Effector memory CD8-positive, alpha-beta T cell (primary cell): ENCODE measurements around the gene EVI2B.
"Not testable (repeated sequence)": the region's sequence is repeated elsewhere in the genome, so short reads cannot be mapped to it uniquely, and the experiment has no call there.

Source experiments
- ATAC-seq: fragments of 150-1000 bp; cut with Tn5 transposase; replicated peaks from 2 replicates; pipeline ENCODE4 v1.10.0; 2021; ENCODE audit warnings: mild to moderate bottlenecking, moderate library complexity
- DNase-seq, 3 experiments: peaks; one replicate each; pipeline ENCODE4 v3.0.0; 2021
- H3K27ac Mint-ChIP-seq, 2 donors: one replicate each; pipeline ENCODE4 v1.8.0; 2022; ENCODE audit warnings: mild to moderate bottlenecking in 2 of 2, mixed read lengths in 2 of 2, moderate library complexity in 2 of 2
- H3K27me3 Mint-ChIP-seq, 2 donors: one replicate each; pipeline ENCODE4 v1.8.0; 2022; ENCODE audit warnings: mixed read lengths in 2 of 2
- H3K36me3 Mint-ChIP-seq: one replicate; pipeline ENCODE4 v1.8.0; 2022; ENCODE audit warnings: mild to moderate bottlenecking, moderate library complexity, mixed read lengths; ENCODE audit not compliant: insufficient read depth
- H3K4me1 Mint-ChIP-seq, 2 donors: one replicate each; pipeline ENCODE4 v1.8.0; 2022; ENCODE audit warnings: low read depth in 2 of 2, mixed read lengths in 2 of 2
- H3K4me3 Mint-ChIP-seq, 2 donors: one replicate each; pipeline ENCODE4 v1.8.0; 2022; ENCODE audit warnings: mild to moderate bottlenecking in 2 of 2, mixed read lengths in 2 of 2, moderate library complexity in 2 of 2
- H3K9me3 Mint-ChIP-seq, 2 donors: one replicate each; pipeline ENCODE4 v1.8.0; 2022; ENCODE audit warnings: mixed read lengths in 2 of 2

EVI2B gene

DNA sequence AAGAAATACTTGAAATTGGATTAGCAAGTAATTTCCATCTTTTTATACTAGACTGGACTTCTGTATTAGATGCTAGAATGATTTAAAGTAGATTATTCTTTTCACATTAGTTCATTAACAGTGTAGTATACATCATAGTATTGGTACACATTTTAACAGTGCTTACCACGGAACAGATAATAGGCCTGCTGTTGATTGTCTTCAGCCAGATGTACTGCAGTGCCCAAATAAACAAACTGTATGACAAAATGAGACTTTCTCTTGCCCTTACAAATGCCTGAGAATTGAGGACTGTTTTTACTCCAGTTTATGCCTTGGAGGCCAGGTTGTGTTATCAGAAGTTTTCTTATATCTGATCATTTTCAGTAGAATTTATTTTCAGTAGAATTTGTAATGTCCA, 6.9 kb upstream of the EVI2B start:
- H3K27me3 Mint-ChIP-seq, result no peaks in the 10 kb centered on the region
- peak overlapping the region; percentile 66 to 84 for H3K4me3 Mint-ChIP-seq
- ATAC-seq, result no peak
- peak overlapping the region; percentile 93 for H3K27ac Mint-ChIP-seq
- H3K9me3 Mint-ChIP-seq, result no peaks in the 10 kb centered on the region
- DNase-seq, result no peak
- H3K4me1 Mint-ChIP-seq, result peaks cover 23 to 36% of the 10 kb centered on the region in 2 donors
- peaks cover 24% of the 10 kb centered on the region for H3K36me3 Mint-ChIP-seq

GRCh38 chr17:31320241-31320640, 6.4 kb upstream of the EVI2B start:
- Mint-ChIP-seq H3K27ac (peak overlapping the region; percentile 93), H3K36me3 (peaks cover 24% of the 10 kb centered on the region), H3K4me3 (peak overlapping the region; percentile 66 to 84), H3K27me3 (no peaks in the 10 kb centered on the region), H3K4me1 (peaks cover 24 to 40% of the 10 kb centered on the region in 2 donors), H3K9me3 (no peaks in the 10 kb centered on the region)
- DNase-seq (no peak), ATAC-seq (no peak)

DNA sequence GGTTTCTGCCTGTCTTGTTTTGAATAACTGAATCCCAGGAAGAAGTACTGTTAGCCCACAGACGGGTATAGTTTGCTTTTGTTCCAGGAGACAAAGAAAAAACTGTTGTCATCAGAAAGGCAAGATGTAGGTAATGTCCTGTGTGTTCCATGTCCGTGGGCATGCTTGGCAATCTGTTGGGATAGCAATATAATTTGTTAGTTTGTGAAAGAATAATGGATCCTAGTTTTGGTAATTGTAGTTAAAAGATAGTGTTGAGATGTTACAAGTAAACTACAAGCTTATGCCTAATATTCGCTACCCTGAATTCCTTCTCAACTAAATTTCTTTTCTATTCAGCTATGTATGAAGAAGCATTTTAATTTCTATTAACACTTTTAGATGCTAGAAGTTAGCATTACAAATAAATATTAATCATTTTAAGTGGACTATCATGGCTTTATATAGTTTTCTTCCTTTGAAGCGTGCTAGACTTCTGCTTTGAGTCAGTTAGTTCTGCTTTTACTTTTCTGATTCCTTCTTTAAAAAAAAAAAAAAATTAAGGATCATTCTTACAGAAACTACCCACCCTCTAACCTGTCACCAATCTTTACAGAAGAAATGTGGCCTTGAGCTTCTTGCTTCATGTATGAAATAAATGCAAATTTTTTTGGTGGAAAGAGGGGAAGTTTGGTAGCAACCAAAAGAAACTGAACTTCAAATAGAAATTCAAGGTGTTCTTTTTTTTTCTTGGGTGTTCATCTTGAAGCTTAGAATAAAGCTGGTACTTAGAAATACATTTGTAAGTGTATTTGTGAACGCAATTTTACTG, 5.2 kb upstream of the EVI2B start:
- ATAC-seq (no peak), DNase-seq (no peak)
- H3K4me1 Mint-ChIP-seq, result peaks cover 29 to 48% of the 10 kb centered on the region in 2 donors
- no peaks in the 10 kb centered on the region for H3K27me3 Mint-ChIP-seq
- no peaks in the 10 kb centered on the region for H3K9me3 Mint-ChIP-seq
- peaks cover 24% of the 10 kb centered on the region for H3K36me3 Mint-ChIP-seq
- peak overlapping the region; percentile 81 to 93 for H3K27ac Mint-ChIP-seq
- H3K4me3 Mint-ChIP-seq, result peak overlapping the region; percentile 66 to 84

GRCh38 chr17:31318298-31318801, 4.5 kb upstream of the EVI2B start:
- DNase-seq (peak in 2 of 3 experiments; percentile 28 to 41), ATAC-seq (peak; percentile 23)
- Mint-ChIP-seq H3K27ac (peak overlapping the region; percentile 81 to 93), H3K9me3 (no peaks in the 10 kb centered on the region), H3K27me3 (no peaks in the 10 kb centered on the region), H3K4me1 (peaks cover 26 to 43% of the 10 kb centered on the region in 2 donors), H3K4me3 (peak overlapping the region; percentile 66 to 84), H3K36me3 (peaks cover 29% of the 10 kb centered on the region)

- H3K4me3 Mint-ChIP-seq, result peak overlapping the region; percentile 83 to 95
- H3K27me3 Mint-ChIP-seq, result no peaks in the 10 kb centered on the region
- no peaks in the 10 kb centered on the region for H3K9me3 Mint-ChIP-seq
- H3K27ac Mint-ChIP-seq, result peak overlapping the region; percentile 80 to 95
- ATAC-seq (no peak), DNase-seq (no peak)
- peaks cover 25% of the 10 kb centered on the region for H3K36me3 Mint-ChIP-seq
- H3K4me1 Mint-ChIP-seq, result peaks cover 33 to 53% of the 10 kb centered on the region in 2 donors
Measured at GRCh38 chr17:31314782-31315100, 887 bp upstream of the EVI2B start.

DNA sequence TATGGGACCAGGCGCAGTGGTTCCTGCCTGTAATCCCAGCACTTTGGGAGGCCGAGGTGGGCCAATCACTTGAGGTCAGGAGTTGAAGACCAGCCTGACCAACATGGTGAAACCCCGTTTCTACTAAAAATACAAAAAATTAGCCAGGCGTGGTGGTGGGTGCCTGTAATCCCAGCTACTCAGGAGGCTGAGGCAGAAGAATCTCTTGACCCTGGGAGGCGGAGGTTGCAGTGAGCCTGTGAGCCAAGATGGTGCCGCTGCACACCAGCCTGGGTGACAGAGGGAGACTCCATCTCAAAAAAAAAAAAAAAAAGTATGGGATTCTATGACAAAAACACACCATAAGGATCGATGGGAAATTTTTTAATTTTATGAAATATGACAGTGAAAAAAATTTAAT, 1.6 kb downstream of the EVI2B start:
- ATAC-seq, H3K9me3 Mint-ChIP-seq, H3K27me3 Mint-ChIP-seq, DNase-seq: not testable (repeated sequence)
- Mint-ChIP-seq H3K36me3 (peaks cover 22% of the 10 kb centered on the region), H3K4me1 (peaks cover 33 to 61% of the 10 kb centered on the region in 2 donors), H3K27ac (peak overlapping the region; percentile 80 to 92), H3K4me3 (peak overlapping the region; percentile 83 to 95)

DNA sequence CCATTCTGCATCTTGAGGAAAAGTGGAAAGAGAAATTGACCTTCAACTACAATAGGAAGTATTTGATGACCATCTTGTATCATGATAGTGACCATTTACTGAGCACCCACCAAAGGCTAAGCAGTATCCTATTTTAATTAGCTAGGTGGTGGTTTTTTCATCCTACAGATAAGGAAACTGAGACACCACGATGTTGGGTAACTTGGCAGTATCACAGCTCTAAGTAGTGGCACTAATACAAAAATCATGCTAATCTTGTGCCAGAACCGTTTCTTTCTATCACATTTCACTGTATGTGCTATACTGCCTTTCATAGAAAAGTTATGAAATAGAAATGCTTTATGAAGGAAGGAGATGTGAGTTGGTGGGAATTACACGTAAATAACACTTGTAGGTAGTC, 2.3 kb downstream of the EVI2B start:
- H3K36me3 Mint-ChIP-seq, result peaks cover 23% of the 10 kb centered on the region
- peaks cover 31 to 60% of the 10 kb centered on the region in 2 donors for H3K4me1 Mint-ChIP-seq
- ATAC-seq (no peak), DNase-seq (no peak)
- H3K27me3 Mint-ChIP-seq, result no peaks in the 10 kb centered on the region
- H3K4me3 Mint-ChIP-seq, result peak overlapping the region; percentile 83 to 95
- peak overlapping the region; percentile 80 to 92 for H3K27ac Mint-ChIP-seq
- no peaks in the 10 kb centered on the region for H3K9me3 Mint-ChIP-seq

- no peak for DNase-seq
- peak overlapping the region; percentile 80 to 92 for H3K27ac Mint-ChIP-seq
- H3K9me3 Mint-ChIP-seq, result no peaks in the 10 kb centered on the region
- no peak for ATAC-seq
- H3K4me3 Mint-ChIP-seq, result peak overlapping the region; percentile 83 to 95
- H3K36me3 Mint-ChIP-seq, result peaks cover 25% of the 10 kb centered on the region
- H3K27me3 Mint-ChIP-seq, result no peaks in the 10 kb centered on the region
- H3K4me1 Mint-ChIP-seq, result peaks cover 31 to 63% of the 10 kb centered on the region in 2 donors
Measured at GRCh38 chr17:31310886-31311285, 3.0 kb downstream of the EVI2B start.

- peak; percentile 61 for ATAC-seq
- Mint-ChIP-seq H3K4me1 (peaks cover 32 to 65% of the 10 kb centered on the region in 2 donors), H3K27me3 (no peaks in the 10 kb centered on the region), H3K4me3 (peak overlapping the region; percentile 83 to 95), H3K27ac (peak overlapping the region; percentile 80 to 92), H3K36me3 (peaks cover 30% of the 10 kb centered on the region), H3K9me3 (no peaks in the 10 kb centered on the region)
- DNase-seq, result peak in 1 of 3 experiments; percentile 23
Measured at GRCh38 chr17:31310260-31310659, 3.6 kb downstream of the EVI2B start.

DNA sequence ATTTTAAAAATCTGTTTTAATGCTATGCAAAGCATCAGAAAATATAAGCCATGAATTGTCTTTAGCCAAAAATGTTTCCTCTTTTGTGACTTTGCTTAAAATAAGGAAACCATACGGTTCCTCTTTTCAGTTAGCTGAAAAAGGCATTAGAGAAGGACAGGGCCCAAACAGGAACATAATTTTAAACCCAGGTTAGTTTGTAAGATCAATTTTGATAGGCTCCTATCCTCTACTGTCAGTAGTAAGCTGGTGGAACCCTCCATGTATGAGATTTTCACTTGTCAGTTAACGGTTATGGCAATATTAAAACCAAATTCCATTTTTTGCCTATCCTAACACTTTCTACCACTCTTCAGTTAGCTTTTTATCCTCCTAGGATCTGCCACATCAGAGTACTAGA, 4.3 kb downstream of the EVI2B start:
- DNase-seq (no peak), ATAC-seq (peak; percentile 40)
- Mint-ChIP-seq H3K27ac (peak overlapping the region; percentile 80 to 92), H3K4me3 (peak overlapping the region; percentile 83 to 95), H3K27me3 (no peaks in the 10 kb centered on the region), H3K36me3 (peaks cover 37% of the 10 kb centered on the region), H3K9me3 (no peaks in the 10 kb centered on the region), H3K4me1 (peaks cover 32 to 66% of the 10 kb centered on the region in 2 donors)

GRCh38 chr17:31308372-31309334, 5.2 kb downstream of the EVI2B start:
- ATAC-seq, result peak; percentile 23
- peaks cover 44% of the 10 kb centered on the region for H3K36me3 Mint-ChIP-seq
- peaks cover 32 to 68% of the 10 kb centered on the region in 2 donors for H3K4me1 Mint-ChIP-seq
- no peaks in the 10 kb centered on the region for H3K9me3 Mint-ChIP-seq
- no peaks in the 10 kb centered on the region for H3K27me3 Mint-ChIP-seq
- DNase-seq, result no peak
- peak overlapping the region; percentile 83 to 95 for H3K4me3 Mint-ChIP-seq
- H3K27ac Mint-ChIP-seq, result peak overlapping the region; percentile 80 to 92

DNA sequence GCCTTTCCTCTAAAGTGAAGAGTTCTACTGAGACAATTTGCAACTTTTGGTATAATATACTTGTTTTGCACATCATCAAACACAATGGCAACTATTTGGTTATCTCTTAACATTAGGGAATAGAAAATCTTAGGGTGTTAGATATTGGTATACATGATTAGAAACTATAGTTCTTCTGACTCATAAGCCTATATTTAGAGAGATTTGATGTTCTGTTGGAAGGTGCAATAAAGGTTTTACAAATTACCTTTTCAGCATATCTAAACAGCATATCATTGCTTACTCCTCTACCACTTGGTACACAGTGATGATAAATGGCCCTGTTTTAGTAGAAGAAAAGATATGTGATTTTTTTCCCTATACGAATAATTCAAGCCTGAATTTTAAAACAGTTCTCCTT, 6.2 kb downstream of the EVI2B start:
- peaks cover 32 to 68% of the 10 kb centered on the region in 2 donors for H3K4me1 Mint-ChIP-seq
- H3K36me3 Mint-ChIP-seq, result peaks cover 50% of the 10 kb centered on the region
- H3K4me3 Mint-ChIP-seq, result peak overlapping the region; percentile 83 to 95
- no peaks in the 10 kb centered on the region for H3K9me3 Mint-ChIP-seq
- no peaks in the 10 kb centered on the region for H3K27me3 Mint-ChIP-seq
- peak overlapping the region; percentile 80 to 92 for H3K27ac Mint-ChIP-seq
- DNase-seq, result no peak
- ATAC-seq, result no peak

- peaks cover 24% of the 10 kb centered on the region for H3K36me3 Mint-ChIP-seq
- no peaks in the 10 kb centered on the region for H3K27me3 Mint-ChIP-seq
- DNase-seq (no peak), ATAC-seq (no peak)
- no peaks in the 10 kb centered on the region for H3K9me3 Mint-ChIP-seq
- H3K27ac Mint-ChIP-seq, result no peak overlapping the region
- H3K4me3 Mint-ChIP-seq, result no peak overlapping the region
- H3K4me1 Mint-ChIP-seq, result peaks cover 2 to 18% of the 10 kb centered on the region in 2 donors
Measured at GRCh38 chr17:31299624-31300023, 14.2 kb downstream of the EVI2B start.
